Measurements from ENCODE around the gene SERHL2. TPM values are rescaled to one million over a fixed set of nuclear protein-coding genes. Genes with fewer than 3 reads are reported as not detected.
"Not testable (repeated sequence)": the region's sequence is repeated elsewhere in the genome, so short reads cannot be mapped to it uniquely, and the experiment has no call there.

Gene SERHL2
- total and polyA plus RNA-seq, 2 donors (not counting 3 experiments of a cell fraction or from before 2014, with no cell fraction given) = 0.80 to 2.0 TPM

GRCh38 chr22:42528591-42529307, 25.0 kb upstream of the SERHL2 start:
- no peaks in the 10 kb centered on the region for H3K79me2 ChIP-seq (ENCODE audit: control insufficient read depth, insufficient read depth, low read length)
- no peaks in the 10 kb centered on the region for H3K36me3 ChIP-seq (ENCODE audit: control insufficient read depth in 2 of 2, extremely low read depth in 1 of 2, insufficient read depth in 2 of 2, low read length in 2 of 2)
- no peak overlapping the region for H3K9ac ChIP-seq (replicated peaks; ENCODE audit: extremely low read depth, insufficient read depth, low read length)
- ChIA-PET POLR2A (no interaction called here), CTCF (no interaction called here)
- H3K4me2 ChIP-seq (ENCODE audit: insufficient read depth, low read length) = no peak overlapping the region
- dilution Hi-C loops (cut with MboI; ENCODE audit: extremely low pct_ligation_motif_present, low sequenced_read_pairs) (no loop called here), intact Hi-C loops (cut with micrococcal nuclease) (no loop called here)
- H3K9me1 ChIP-seq (replicated peaks; ENCODE audit: control insufficient read depth, extremely low read depth, insufficient read depth, low read length) = no peaks in the 10 kb centered on the region
- no peak overlapping the region for H3K4me3 ChIP-seq (replicated peaks in 1 of 3; ENCODE audit: insufficient read depth in 1 of 3, low read depth in 1 of 3, low read length in 3 of 3)
- no peak overlapping the region for H3K27ac ChIP-seq (ENCODE audit: insufficient read depth, low read depth, low read length)
- no peaks in the 10 kb centered on the region for H4K20me1 ChIP-seq (replicated peaks; ENCODE audit: control insufficient read depth, extremely low read depth, insufficient read depth, low read length)
- TF ChIP-seq FOS (IDR thresholded peaks at IDR 0.05; ENCODE audit: borderline replicate concordance, insufficient read depth, low read length) (no peak), JUN (IDR thresholded peaks at IDR 0.05; ENCODE audit: borderline replicate concordance, insufficient read depth, insufficient read length, low read depth) (no peak), EZH2 (IDR thresholded peaks at IDR 0.05; ENCODE audit: borderline replicate concordance, low read depth, low read length, severe bottlenecking) (no peak), POLR2A (IDR thresholded peaks at IDR 0.05; ENCODE audit: low read depth, low read length) (no peak), MYC (IDR thresholded peaks at IDR 0.05; ENCODE audit: low read depth, low read length) (no peak), MAX (IDR thresholded peaks at IDR 0.05; ENCODE audit: insufficient read depth, insufficient read length) (no peak)
- FAIRE-seq (no peak), DNase-seq (ENCODE audit: low read depth, low spot score) (no peak)
- no peaks in the 10 kb centered on the region for H3K4me1 ChIP-seq (ENCODE audit: control insufficient read depth, extremely low read depth, insufficient read depth, low read length)
- no peaks in the 10 kb centered on the region for H3K27me3 ChIP-seq (ENCODE audit: control insufficient read depth in 2 of 2, insufficient read depth in 2 of 2, low read length in 2 of 2)
- no peak overlapping the region for H2AFZ ChIP-seq (ENCODE audit: low read depth, low read length)
- BruUV-seq (replicated peaks) = no TSS peak
- no peaks in the 10 kb centered on the region for H3K9me3 ChIP-seq (replicated peaks; ENCODE audit: control insufficient read depth, insufficient read depth, low read length)

GRCh38 chr22:42529435-42529834, 24.3 kb upstream of the SERHL2 start:
- H3K4me2 ChIP-seq (ENCODE audit: insufficient read depth, low read length); H3K9me1 ChIP-seq (replicated peaks; ENCODE audit: control insufficient read depth, extremely low read depth, insufficient read depth, low read length); H3K9ac ChIP-seq (replicated peaks; ENCODE audit: extremely low read depth, insufficient read depth, low read length); H3K9me3 ChIP-seq (replicated peaks; ENCODE audit: control insufficient read depth, insufficient read depth, low read length); FAIRE-seq; intact Hi-C loops (cut with micrococcal nuclease); H3K27ac ChIP-seq (ENCODE audit: insufficient read depth, low read depth, low read length); DNase-seq (ENCODE audit: low read depth, low spot score); H3K4me3 ChIP-seq (replicated peaks in 1 of 3; ENCODE audit: insufficient read depth in 1 of 3, low read depth in 1 of 3, low read length in 3 of 3); H3K27me3 ChIP-seq (ENCODE audit: control insufficient read depth in 2 of 2, insufficient read depth in 2 of 2, low read length in 2 of 2); H3K36me3 ChIP-seq (ENCODE audit: control insufficient read depth in 2 of 2, extremely low read depth in 1 of 2, insufficient read depth in 2 of 2, low read length in 2 of 2); H3K4me1 ChIP-seq (ENCODE audit: control insufficient read depth, extremely low read depth, insufficient read depth, low read length); dilution Hi-C loops (cut with MboI; ENCODE audit: extremely low pct_ligation_motif_present, low sequenced_read_pairs); CTCF ChIA-PET; H2AFZ ChIP-seq (ENCODE audit: low read depth, low read length); H3K79me2 ChIP-seq (ENCODE audit: control insufficient read depth, insufficient read depth, low read length); BruUV-seq (replicated peaks); H4K20me1 ChIP-seq (replicated peaks; ENCODE audit: control insufficient read depth, extremely low read depth, insufficient read depth, low read length); POLR2A ChIA-PET: not testable (repeated sequence)

- H3K4me2 ChIP-seq (ENCODE audit: insufficient read depth, low read length); H4K20me1 ChIP-seq (replicated peaks; ENCODE audit: control insufficient read depth, extremely low read depth, insufficient read depth, low read length); dilution Hi-C loops (cut with MboI; ENCODE audit: extremely low pct_ligation_motif_present, low sequenced_read_pairs); H3K27me3 ChIP-seq (ENCODE audit: control insufficient read depth in 2 of 2, insufficient read depth in 2 of 2, low read length in 2 of 2); POLR2A ChIA-PET; BruUV-seq (replicated peaks); H3K4me1 ChIP-seq (ENCODE audit: control insufficient read depth, extremely low read depth, insufficient read depth, low read length); H3K9me1 ChIP-seq (replicated peaks; ENCODE audit: control insufficient read depth, extremely low read depth, insufficient read depth, low read length); H3K36me3 ChIP-seq (ENCODE audit: control insufficient read depth in 2 of 2, extremely low read depth in 1 of 2, insufficient read depth in 2 of 2, low read length in 2 of 2); FAIRE-seq; H2AFZ ChIP-seq (ENCODE audit: low read depth, low read length); H3K9ac ChIP-seq (replicated peaks; ENCODE audit: extremely low read depth, insufficient read depth, low read length); H3K79me2 ChIP-seq (ENCODE audit: control insufficient read depth, insufficient read depth, low read length); CTCF ChIA-PET; H3K27ac ChIP-seq (ENCODE audit: insufficient read depth, low read depth, low read length); DNase-seq (ENCODE audit: low read depth, low spot score); H3K9me3 ChIP-seq (replicated peaks; ENCODE audit: control insufficient read depth, insufficient read depth, low read length); H3K4me3 ChIP-seq (replicated peaks in 1 of 3; ENCODE audit: insufficient read depth in 1 of 3, low read depth in 1 of 3, low read length in 3 of 3): not testable (repeated sequence)
- intact Hi-C loops (cut with micrococcal nuclease) = loop anchor here (2.0 kb wide), 1 partner anchor 21 kb away; the partner anchor contains the start of gene SERHL2
Observed at GRCh38 chr22:42531401-42532084, 22.2 kb upstream of the SERHL2 start.

Data from endothelial cell of umbilical vein (primary cell).